Heart right ventricle (tissue), 16 donors: ENCODE measurements around the gene IL17REL. TPM values are rescaled to one million over a fixed set of nuclear protein-coding genes. Genes with fewer than 3 reads are reported as not detected.

Experiments used
- ATAC-seq, 8 donors: fragments of 200-7000 bp; cut with Tn5 transposase; one replicate each; pipeline ENCODE4 v1.9.1; 2020; ENCODE audit warnings: mild to moderate bottlenecking in 8 of 8, moderate library complexity in 8 of 8, moderate number of reproducible peaks in 1 of 8
- DNase-seq, 2 donors: peaks; one replicate each; pipeline ENCODE4 v3.0.0-alpha.2; 2020
- H3K27ac ChIP-seq, 10 donors: fragments of 200-600 bp; sonication (generic) in 2 of 10; one replicate each; pipeline versions ENCODE4 v1.5.0 to v1.8.0; 2020 to 2022; ENCODE audit warnings: mild to moderate bottlenecking in 3 of 10
- H3K27me3 ChIP-seq, 7 donors: fragments of 200-600 bp; one replicate each; pipeline ENCODE4 v1.8.0; 2021 to 2022; ENCODE audit warnings: mild to moderate bottlenecking in 2 of 7
- H3K36me3 ChIP-seq, 9 donors: fragments of 200-600 bp; sonication (generic) in 1 of 9; one replicate each; pipeline versions ENCODE4 v1.5.0 to v1.8.0; 2020 to 2022; ENCODE audit warnings: mild to moderate bottlenecking in 2 of 9
- H3K4me1 ChIP-seq, 9 donors: fragments of 200-600 bp; sonication (generic) in 1 of 9; one replicate each; pipeline versions ENCODE4 v1.5.0 to v1.8.0; 2020 to 2022; ENCODE audit warnings: mild to moderate bottlenecking in 4 of 9
- H3K4me3 ChIP-seq, 10 donors: fragments of 200-600 bp; sonication (generic) in 2 of 10; one replicate each; pipeline versions ENCODE4 v1.5.0 to v1.8.0; 2020 to 2022; ENCODE audit warnings: mild to moderate bottlenecking in 7 of 10, moderate library complexity in 2 of 10
- H3K9me3 ChIP-seq, 11 donors: fragments of 200-600 bp in 10 of 11; sonication (generic) in 2 of 11; one replicate each; pipeline versions ENCODE4 v1.5.0 to v1.8.0; 2013 to 2022; ENCODE audit warnings: mild to moderate bottlenecking in 2 of 11, control low read depth in 1 of 11, moderate library complexity in 1 of 11
- CTCF ChIP-seq, 9 donors: fragments of 200-600 bp; sonication (generic) in 2 of 9; IDR thresholded peaks; one replicate each; pipeline versions ENCODE4 v1.5.0 to v1.8.0; 2021 to 2022; ENCODE audit warnings: antibody characterized with exemption in 9 of 9, mild to moderate bottlenecking in 5 of 9, moderate library complexity in 1 of 9
- WGBS, 2 donors: extraction: QIAGEN DNeasy Blood & Tissue Kit; methylation state at CpG; one replicate each; pipeline ENCODE4 v1.1.7; 2013; ENCODE audit warnings: inconsistent platforms in 1 of 2; 5-methylcytosine and 5-hydroxymethylcytosine counted together
- intact Hi-C, 10 donors: fragments of 100-400 bp; cut with DNase I; formaldehyde crosslinking; loops; one replicate each; pipeline versions ENCODE4 v1.11.1 to v1.14.2; 2022
- polyA plus RNA-seq, 2 donors: library from polyadenylated mRNA; stranded (reverse); fragments of 200-250 nt; gene quantifications; one replicate each; pipeline ENCODE4 v1.2.3, GENCODE V29; 2013
- total RNA-seq, 10 donors: library from RNA; stranded (reverse); fragmentation: NEBNext Ultra II Directional in 3 of 10; extraction: Animal tissue kit (Norgen Biotek cat#: 25700) in 3 of 10; gene quantifications; one replicate each; pipeline versions ENCODE4 v1.2.1 to v1.2.4, GENCODE V29; 2021 to 2023
- donor health status: Arrhythmogenic right ventricular cardiomyopathy.
- donor health status: ischemic (EF 13 %, LVEDD 7.1; RV severe dilation, severe dysfunction).
- donor health status: healthy with polysubstance abuse.
- donor health status: DM: no; HTN: yes; CAD: no.
- donor health status: DM: no; HTN: no; CAD: no.
- donor health status: ischemic (EF 25% LVEDD 6.9; RV normal size, moderate dysfunction).
- donor health status: ischemic (EF 25% LVEDD 5.7; RV mildly dilated, moderate dysfunction).
- donor health status: healthy.
- donor health status: DM: yes; HTN: yes; CAD: no.
- donor health status: Ischemic cardiomyopathy.
- donor health status: ischemic (EF 35%, LVEDD 5.7; RV mildly dilated, moderate dysfunction).
- donor health status: nonischemic (EF 11% LVEDD 7.7; RV severe dilation, severe dysfunction).
- donor health status: DM: yes; HTN: yes; CAD: no.
- donor health status: PGD.
- donor health status: ischemic (EF 29% LVEDD 5.4; RV normal size, mild dysfunction).
- donor health status: nonischemic (EF 23%, LVEDD 6.1; RV moderate dilation, normal function).

Gene IL17REL
- total and polyA plus RNA-seq, 12 donors = 0.11 TPM; not detected in 11

GRCh38 chr22:50031189-50032091, 18.9 kb upstream of the IL17REL start:
- no peak overlapping the region for H3K27ac ChIP-seq
- peaks cover 0 to 9% (median 5%) of the 10 kb centered on the region in 9 donors for H3K4me1 ChIP-seq
- H3K9me3 ChIP-seq = no peaks in the 10 kb centered on the region
- 88% methylated on average over 49 of the region's 49 CpGs for WGBS, 2 donors
- no peak overlapping the region for H3K4me3 ChIP-seq
- intact Hi-C loops = loop anchor here in 8 of 10 donors (2.0 to 10.0 kb wide), 5 partner anchors 39 to 267 kb away; no protein-coding TSS in a partner anchor
- ATAC-seq (peak in 1 of 8 donors; percentile 23), DNase-seq (no peak)
- no peak for TF ChIP-seq CTCF (IDR thresholded peaks at IDR 0.05)
- H3K36me3 ChIP-seq = no peaks in the 10 kb centered on the region
- peaks cover 0 to 75% (median 45%) of the 10 kb centered on the region in 7 donors for H3K27me3 ChIP-seq

- ATAC-seq (peak; percentile 83 to 93 (median 88)), DNase-seq (peak; percentile 58 to 71)
- Histone ChIP-seq H3K36me3 (no peaks in the 10 kb centered on the region), H3K27ac (no peak overlapping the region), H3K27me3 (peaks cover 0 to 72% (median 50%) of the 10 kb centered on the region in 7 donors), H3K4me1 (peaks cover 0 to 9% (median 5%) of the 10 kb centered on the region in 9 donors), H3K4me3 (no peak overlapping the region), H3K9me3 (no peaks in the 10 kb centered on the region)
- intact Hi-C loops = loop anchor here (1.0 to 10.0 kb wide), 8 partner anchors 38 to 266 kb away; no protein-coding TSS in a partner anchor
- WGBS, 2 donors = 22 to 28% methylated on average over 43 to 52 of the region's 52 CpGs
- TF ChIP-seq CTCF (IDR thresholded peaks at IDR 0.05) = peak; percentile 84 to 93 (median 88)
Measured at GRCh38 chr22:50030297-50031188, 18.0 kb upstream of the IL17REL start.

- intact Hi-C loops = loop anchor here in 1 of 10 donors (5.0 kb wide), 1 partner anchor 261 kb away; no protein-coding TSS in a partner anchor
- ATAC-seq = no peak
- no peaks in the 10 kb centered on the region for H3K36me3 ChIP-seq
- no peak overlapping the region for H3K4me3 ChIP-seq
- 76 to 78% methylated on average over 42 of the region's 42 CpGs for WGBS, 2 donors
- no peak overlapping the region for H3K27ac ChIP-seq
- TF ChIP-seq CTCF (IDR thresholded peaks at IDR 0.05) = no peak
- no peak for DNase-seq
- no peaks in the 10 kb centered on the region for H3K9me3 ChIP-seq
- peaks cover 0 to 9% (median 5%) of the 10 kb centered on the region in 9 donors for H3K4me1 ChIP-seq
- peaks cover 0 to 72% (median 45%) of the 10 kb centered on the region in 7 donors for H3K27me3 ChIP-seq
Measured at GRCh38 chr22:50027639-50028537, 15.3 kb upstream of the IL17REL start.
